Ishikawa (cell line): ENCODE data around the gene MPP4.

Experiments
- CEBPB ChIP-seq: IDR thresholded peaks from 2 replicates; pipeline ENCODE4 v1.6.1; 2012
- EGR1 ChIP-seq: IDR thresholded peaks from 2 replicates; pipeline ENCODE4 v1.6.1; 2012
- EP300 ChIP-seq: IDR thresholded peaks from 2 replicates; pipeline ENCODE4 v1.6.1; 2012; ENCODE audit warnings: borderline replicate concordance
- FOXM1 ChIP-seq: IDR thresholded peaks from 2 replicates; pipeline ENCODE4 v1.6.1; 2012; ENCODE audit warnings: low read depth, borderline replicate concordance
- NFIC ChIP-seq: IDR thresholded peaks from 2 replicates; pipeline ENCODE4 v1.6.1; 2012
- RAD21 ChIP-seq: IDR thresholded peaks from 2 replicates; pipeline ENCODE4 v1.6.1; 2012; ENCODE audit warnings: low read depth
- TAF1 ChIP-seq: IDR thresholded peaks from 2 replicates; pipeline ENCODE4 v1.6.1; 2012; ENCODE audit warnings: low read depth, mild to moderate bottlenecking
- TCF12 ChIP-seq: IDR thresholded peaks from 2 replicates; pipeline ENCODE4 v1.6.1; 2012; ENCODE audit warnings: low read depth
- TEAD4 ChIP-seq: IDR thresholded peaks from 2 replicates; pipeline ENCODE4 v1.6.1; 2012
- YY1 ChIP-seq: IDR thresholded peaks from 2 replicates; pipeline ENCODE4 v1.6.1; 2012; ENCODE audit warnings: low read depth
- TF ChIP-seq, protein P1 (sequence below): IDR thresholded peaks from 2 replicates; pipeline ENCODE4 v1.6.1; 2012; ENCODE audit warnings: low read depth, mild to moderate bottlenecking
- TF ChIP-seq, protein P2 (sequence below): IDR thresholded peaks from 2 replicates; pipeline ENCODE4 v1.6.1; 2012

DNA sequence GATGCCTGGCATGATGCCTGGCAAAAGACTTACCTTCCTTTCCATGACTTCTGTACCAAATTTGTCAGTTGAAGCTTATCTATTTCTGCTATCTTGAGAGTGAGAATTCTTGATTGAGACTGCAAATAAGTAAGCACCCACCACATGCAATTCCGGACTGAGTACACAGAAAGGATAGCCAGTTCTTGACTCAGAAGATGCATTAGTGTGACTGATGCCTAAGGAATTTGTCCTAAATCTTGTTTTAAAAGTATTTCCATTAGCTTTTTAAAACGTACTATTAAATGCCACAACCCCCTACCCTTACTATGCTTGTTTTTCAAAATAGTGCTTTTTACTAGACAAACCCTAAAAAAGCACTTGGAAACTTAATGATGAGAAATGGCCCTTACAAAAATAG is 545 bp downstream of the MPP4 start:
- TF ChIP-seq RAD21 (no peak), EP300 (no peak), TCF12 (no peak), TAF1 (no peak), FOXM1 (no peak), YY1 (no peak), CEBPB (no peak), EGR1 (no peak), TEAD4 (no peak), NFIC (no peak)
- TF ChIP-seq, protein P1, sequence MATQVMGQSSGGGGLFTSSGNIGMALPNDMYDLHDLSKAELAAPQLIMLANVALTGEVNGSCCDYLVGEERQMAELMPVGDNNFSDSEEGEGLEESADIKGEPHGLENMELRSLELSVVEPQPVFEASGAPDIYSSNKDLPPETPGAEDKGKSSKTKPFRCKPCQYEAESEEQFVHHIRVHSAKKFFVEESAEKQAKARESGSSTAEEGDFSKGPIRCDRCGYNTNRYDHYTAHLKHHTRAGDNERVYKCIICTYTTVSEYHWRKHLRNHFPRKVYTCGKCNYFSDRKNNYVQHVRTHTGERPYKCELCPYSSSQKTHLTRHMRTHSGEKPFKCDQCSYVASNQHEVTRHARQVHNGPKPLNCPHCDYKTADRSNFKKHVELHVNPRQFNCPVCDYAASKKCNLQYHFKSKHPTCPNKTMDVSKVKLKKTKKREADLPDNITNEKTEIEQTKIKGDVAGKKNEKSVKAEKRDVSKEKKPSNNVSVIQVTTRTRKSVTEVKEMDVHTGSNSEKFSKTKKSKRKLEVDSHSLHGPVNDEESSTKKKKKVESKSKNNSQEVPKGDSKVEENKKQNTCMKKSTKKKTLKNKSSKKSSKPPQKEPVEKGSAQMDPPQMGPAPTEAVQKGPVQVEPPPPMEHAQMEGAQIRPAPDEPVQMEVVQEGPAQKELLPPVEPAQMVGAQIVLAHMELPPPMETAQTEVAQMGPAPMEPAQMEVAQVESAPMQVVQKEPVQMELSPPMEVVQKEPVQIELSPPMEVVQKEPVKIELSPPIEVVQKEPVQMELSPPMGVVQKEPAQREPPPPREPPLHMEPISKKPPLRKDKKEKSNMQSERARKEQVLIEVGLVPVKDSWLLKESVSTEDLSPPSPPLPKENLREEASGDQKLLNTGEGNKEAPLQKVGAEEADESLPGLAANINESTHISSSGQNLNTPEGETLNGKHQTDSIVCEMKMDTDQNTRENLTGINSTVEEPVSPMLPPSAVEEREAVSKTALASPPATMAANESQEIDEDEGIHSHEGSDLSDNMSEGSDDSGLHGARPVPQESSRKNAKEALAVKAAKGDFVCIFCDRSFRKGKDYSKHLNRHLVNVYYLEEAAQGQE = no peak
- TF ChIP-seq, protein P2, sequence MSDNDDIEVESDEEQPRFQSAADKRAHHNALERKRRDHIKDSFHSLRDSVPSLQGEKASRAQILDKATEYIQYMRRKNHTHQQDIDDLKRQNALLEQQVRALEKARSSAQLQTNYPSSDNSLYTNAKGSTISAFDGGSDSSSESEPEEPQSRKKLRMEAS = no peak
